ENCODE measurements around the gene HADHA.

GRCh38 chr2:26187114-26187513, 57.3 kb downstream of the HADHA start:
- no peak for TF ChIP-seq POLR2A (IDR thresholded peaks at IDR 0.05)
- TF ChIP-seq, protein P1, sequence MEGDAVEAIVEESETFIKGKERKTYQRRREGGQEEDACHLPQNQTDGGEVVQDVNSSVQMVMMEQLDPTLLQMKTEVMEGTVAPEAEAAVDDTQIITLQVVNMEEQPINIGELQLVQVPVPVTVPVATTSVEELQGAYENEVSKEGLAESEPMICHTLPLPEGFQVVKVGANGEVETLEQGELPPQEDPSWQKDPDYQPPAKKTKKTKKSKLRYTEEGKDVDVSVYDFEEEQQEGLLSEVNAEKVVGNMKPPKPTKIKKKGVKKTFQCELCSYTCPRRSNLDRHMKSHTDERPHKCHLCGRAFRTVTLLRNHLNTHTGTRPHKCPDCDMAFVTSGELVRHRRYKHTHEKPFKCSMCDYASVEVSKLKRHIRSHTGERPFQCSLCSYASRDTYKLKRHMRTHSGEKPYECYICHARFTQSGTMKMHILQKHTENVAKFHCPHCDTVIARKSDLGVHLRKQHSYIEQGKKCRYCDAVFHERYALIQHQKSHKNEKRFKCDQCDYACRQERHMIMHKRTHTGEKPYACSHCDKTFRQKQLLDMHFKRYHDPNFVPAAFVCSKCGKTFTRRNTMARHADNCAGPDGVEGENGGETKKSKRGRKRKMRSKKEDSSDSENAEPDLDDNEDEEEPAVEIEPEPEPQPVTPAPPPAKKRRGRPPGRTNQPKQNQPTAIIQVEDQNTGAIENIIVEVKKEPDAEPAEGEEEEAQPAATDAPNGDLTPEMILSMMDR (IDR thresholded peaks at IDR 0.05), result no peak

Data from stomach (tissue), 4 donors.